ENCODE measurements around the gene ALS2.

ALS2 gene

GRCh38 chr2:201661366-201661765 lies 119.4 kb downstream of the ALS2 start:
- Histone ChIP-seq H3K4me2 (peak overlapping the region in 1 of 11 experiments; percentile 9; a peak in 3 of 22 replicates), H3K36me3 (no peaks in the 10 kb centered on the region), H3K9me3 (replicated peaks in 1 of 11) (no peaks in the 10 kb centered on the region), H4K20me1 (no peaks in the 10 kb centered on the region), H3K27me3 (no peaks in the 10 kb centered on the region), H3K9ac (no peak overlapping the region), H3K4me3 (no peak overlapping the region), H3K4me1 (peaks cover 0 to 14% (median 4%) of the 10 kb centered on the region in 10 experiments; a peak in 5 of 20 replicates), H3K27ac (no peak overlapping the region)
- 0 out of 22 replicates have a peak, but pooled peaks of 1 of the 11 experiments have one; percentile 39 for TF ChIP-seq Cebpa-rat (IDR thresholded peaks at IDR 0.05)

GRCh38 chr2:201660293-201660895 lies 120.3 kb downstream of the ALS2 start:
- H3K4me3 ChIP-seq = no peak overlapping the region
- H3K27ac ChIP-seq = no peak overlapping the region
- H3K9ac ChIP-seq = no peak overlapping the region
- H4K20me1 ChIP-seq = no peaks in the 10 kb centered on the region
- H3K27me3 ChIP-seq = no peaks in the 10 kb centered on the region
- H3K4me2 ChIP-seq = no peak overlapping the region
- no peaks in the 10 kb centered on the region for H3K9me3 ChIP-seq (replicated peaks in 1 of 11)
- TF ChIP-seq Cebpa-rat (IDR thresholded peaks at IDR 0.05) = no peak
- no peaks in the 10 kb centered on the region for H3K36me3 ChIP-seq
- H3K4me1 ChIP-seq = peaks cover 0 to 14% (median 4%) of the 10 kb centered on the region in 10 experiments; a peak in 6 of 20 replicates

GRCh38 chr2:201656740-201657139 lies 124.0 kb downstream of the ALS2 start:
- Histone ChIP-seq H3K36me3 (no peaks in the 10 kb centered on the region), H3K4me1 (peaks cover 0 to 33% (median 9%) of the 10 kb centered on the region in 10 experiments; a peak in 11 of 20 replicates), H3K27ac (no peak overlapping the region), H4K20me1 (no peaks in the 10 kb centered on the region), H3K9me3 (replicated peaks in 1 of 11) (no peaks in the 10 kb centered on the region), H3K4me2 (no peak overlapping the region), H3K27me3 (no peaks in the 10 kb centered on the region), H3K4me3 (no peak overlapping the region), H3K9ac (no peak overlapping the region)
- TF ChIP-seq Cebpa-rat (IDR thresholded peaks at IDR 0.05) = no peak

GRCh38 chr2:201656102-201656501 lies 124.6 kb downstream of the ALS2 start:
- peaks cover 0 to 27% (median 7%) of the 10 kb centered on the region in 10 experiments; a peak in 11 of 20 replicates for H3K4me1 ChIP-seq
- H3K27me3 ChIP-seq = no peaks in the 10 kb centered on the region
- H3K4me2 ChIP-seq = no peak overlapping the region
- H3K36me3 ChIP-seq = no peaks in the 10 kb centered on the region
- H3K9me3 ChIP-seq (replicated peaks in 1 of 11) = no peaks in the 10 kb centered on the region
- no peak for TF ChIP-seq Cebpa-rat (IDR thresholded peaks at IDR 0.05)
- no peak overlapping the region for H3K4me3 ChIP-seq
- H4K20me1 ChIP-seq = no peaks in the 10 kb centered on the region
- H3K27ac ChIP-seq = no peak overlapping the region
- no peak overlapping the region for H3K9ac ChIP-seq

- H4K20me1 ChIP-seq = no peaks in the 10 kb centered on the region
- H3K27ac ChIP-seq = no peak overlapping the region
- peaks cover 0 to 25% (median 7%) of the 10 kb centered on the region in 10 experiments; a peak in 11 of 20 replicates for H3K4me1 ChIP-seq
- no peak overlapping the region for H3K9ac ChIP-seq
- no peaks in the 10 kb centered on the region for H3K27me3 ChIP-seq
- peak overlapping the region in 3 of 11 experiments; percentile 14 to 46 (median 31); a peak in 3 of 22 replicates for H3K4me2 ChIP-seq
- no peaks in the 10 kb centered on the region for H3K9me3 ChIP-seq (replicated peaks in 1 of 11)
- no peak overlapping the region for H3K4me3 ChIP-seq
- no peaks in the 10 kb centered on the region for H3K36me3 ChIP-seq
- TF ChIP-seq Cebpa-rat (IDR thresholded peaks at IDR 0.05) = no peak
Observed at GRCh38 chr2:201654616-201655384, 125.9 kb downstream of the ALS2 start.

GRCh38 chr2:201653221-201653620 lies 127.5 kb downstream of the ALS2 start:
- Histone ChIP-seq H3K9ac (no peak overlapping the region), H3K4me1 (peaks cover 0 to 25% (median 7%) of the 10 kb centered on the region in 10 experiments; a peak in 11 of 20 replicates), H3K4me2 (peak overlapping the region in 3 of 11 experiments; percentile 1 to 63 (median 37); a peak in 4 of 22 replicates), H3K9me3 (replicated peaks in 1 of 11) (no peaks in the 10 kb centered on the region), H4K20me1 (no peaks in the 10 kb centered on the region), H3K27me3 (no peaks in the 10 kb centered on the region), H3K36me3 (no peaks in the 10 kb centered on the region), H3K4me3 (no peak overlapping the region), H3K27ac (no peak overlapping the region)
- TF ChIP-seq Cebpa-rat (IDR thresholded peaks at IDR 0.05) = no peak

Measured in BLaER1 treated with 17β-estradiol and CSF1 and Interleukin-3, amounts not matched to agents 10 nM and 100 nM (cell line).